ENCODE data around the gene CALB2. TPM values are rescaled to one million over a fixed set of nuclear protein-coding genes. Genes with fewer than 3 reads are reported as not detected.

CALB2 gene
- total RNA-seq, 1 donor from 2014 or later = not detected

- Mint-ChIP-seq H3K4me1 (ENCODE audit: unreplicated experiment) (no peaks in the 10 kb centered on the region), H3K27me3 (ENCODE audit: unreplicated experiment) (peaks cover 3% of the 10 kb centered on the region), H3K36me3 (ENCODE audit: unreplicated experiment) (no peaks in the 10 kb centered on the region), H3K27ac (ENCODE audit: unreplicated experiment) (no peak overlapping the region), H3K9me3 (ENCODE audit: unreplicated experiment) (no peaks in the 10 kb centered on the region), H3K4me3 (ENCODE audit: unreplicated experiment) (no peak overlapping the region)
- no peak for DNase-seq (ENCODE audit: extremely low spot score, unreplicated experiment)
- no peak for TF ChIP-seq CTCF (IDR thresholded peaks at IDR 0.05)
Observed at GRCh38 chr16:71387045-71387871, 28.7 kb downstream of the CALB2 start.

DNA sequence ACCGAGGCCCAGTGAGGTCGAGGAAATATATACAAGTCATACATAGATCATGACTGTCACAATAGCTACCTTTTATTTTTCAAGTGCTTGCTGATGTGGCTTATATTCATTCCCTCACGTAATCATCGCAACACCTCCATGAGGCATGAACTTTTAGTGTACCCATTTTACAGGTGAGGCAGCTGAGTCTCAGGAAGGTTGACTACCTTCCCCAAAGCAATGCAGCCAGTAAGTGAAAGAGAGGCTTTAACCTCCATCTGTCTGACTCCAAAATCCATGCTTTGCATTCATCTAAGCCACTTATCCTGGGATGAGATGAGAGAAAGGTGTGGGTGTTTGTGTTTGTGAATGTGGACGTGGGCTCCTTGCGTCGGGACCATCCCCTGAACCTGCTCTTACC is 30.8 kb downstream of the CALB2 start:
- Mint-ChIP-seq H3K9me3 (ENCODE audit: unreplicated experiment) (no peaks in the 10 kb centered on the region), H3K27me3 (ENCODE audit: unreplicated experiment) (peaks cover 3% of the 10 kb centered on the region), H3K4me1 (ENCODE audit: unreplicated experiment) (no peaks in the 10 kb centered on the region), H3K36me3 (ENCODE audit: unreplicated experiment) (no peaks in the 10 kb centered on the region), H3K4me3 (ENCODE audit: unreplicated experiment) (no peak overlapping the region), H3K27ac (ENCODE audit: unreplicated experiment) (no peak overlapping the region)
- no peak for DNase-seq (ENCODE audit: extremely low spot score, unreplicated experiment)
- no peak for TF ChIP-seq CTCF (IDR thresholded peaks at IDR 0.05)

- no peaks in the 10 kb centered on the region for H3K36me3 Mint-ChIP-seq (ENCODE audit: unreplicated experiment)
- DNase-seq (ENCODE audit: extremely low spot score, unreplicated experiment) = no peak
- no peak for TF ChIP-seq CTCF (IDR thresholded peaks at IDR 0.05)
- H3K9me3 Mint-ChIP-seq (ENCODE audit: unreplicated experiment) = no peaks in the 10 kb centered on the region
- H3K4me1 Mint-ChIP-seq (ENCODE audit: unreplicated experiment) = no peaks in the 10 kb centered on the region
- H3K27ac Mint-ChIP-seq (ENCODE audit: unreplicated experiment) = no peak overlapping the region
- H3K4me3 Mint-ChIP-seq (ENCODE audit: unreplicated experiment) = no peak overlapping the region
- no peaks in the 10 kb centered on the region for H3K27me3 Mint-ChIP-seq (ENCODE audit: unreplicated experiment)
Observed at GRCh38 chr16:71396594-71396993, 38.1 kb downstream of the CALB2 start.

DNA sequence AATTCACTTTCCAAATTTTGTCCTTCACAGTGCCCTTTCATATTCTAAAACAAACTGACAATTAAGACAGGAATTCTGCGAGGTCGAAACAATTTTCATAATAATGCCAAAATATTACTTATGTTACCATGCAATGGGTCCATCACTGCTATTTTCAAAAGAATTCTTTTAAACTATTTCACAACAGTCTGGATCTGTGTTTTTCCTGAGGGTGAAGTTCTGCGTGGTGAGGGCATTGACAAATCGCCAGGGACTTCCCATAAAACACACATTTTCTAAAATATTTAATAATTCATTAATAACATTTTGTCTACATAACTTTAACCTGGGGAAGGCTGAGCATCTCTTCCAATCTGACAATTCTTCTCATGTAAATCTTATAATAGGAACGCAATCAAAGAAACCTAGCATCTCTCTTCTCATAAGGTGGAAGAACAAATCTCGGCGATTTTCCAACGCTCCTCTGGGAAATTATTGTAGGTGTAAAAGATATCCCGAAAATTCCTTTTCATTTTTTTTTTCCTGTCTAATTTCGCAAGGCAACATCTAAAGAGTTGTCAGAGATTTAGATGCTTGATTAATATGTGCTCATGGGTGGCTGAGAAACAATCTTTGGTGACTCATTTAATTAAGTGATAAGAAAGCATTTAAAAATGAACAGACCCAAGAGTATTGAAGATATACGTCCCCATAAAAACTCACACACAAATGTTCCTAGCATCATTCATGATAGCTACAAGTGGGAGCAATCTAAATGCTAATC is 41.5 kb downstream of the CALB2 start:
- Mint-ChIP-seq H3K36me3 (ENCODE audit: unreplicated experiment) (no peaks in the 10 kb centered on the region), H3K27ac (ENCODE audit: unreplicated experiment) (no peak overlapping the region), H3K4me3 (ENCODE audit: unreplicated experiment) (no peak overlapping the region), H3K9me3 (ENCODE audit: unreplicated experiment) (no peaks in the 10 kb centered on the region), H3K4me1 (ENCODE audit: unreplicated experiment) (no peaks in the 10 kb centered on the region), H3K27me3 (ENCODE audit: unreplicated experiment) (peaks cover 2% of the 10 kb centered on the region)
- TF ChIP-seq CTCF (IDR thresholded peaks at IDR 0.05) = no peak
- DNase-seq (ENCODE audit: extremely low spot score, unreplicated experiment) = no peak

- Mint-ChIP-seq H3K4me1 (ENCODE audit: unreplicated experiment) (no peaks in the 10 kb centered on the region), H3K27me3 (ENCODE audit: unreplicated experiment) (peaks cover 2% of the 10 kb centered on the region), H3K36me3 (ENCODE audit: unreplicated experiment) (no peaks in the 10 kb centered on the region), H3K27ac (ENCODE audit: unreplicated experiment) (no peak overlapping the region), H3K9me3 (ENCODE audit: unreplicated experiment) (no peaks in the 10 kb centered on the region), H3K4me3 (ENCODE audit: unreplicated experiment) (no peak overlapping the region)
- TF ChIP-seq CTCF (IDR thresholded peaks at IDR 0.05) = no peak
- no peak for DNase-seq (ENCODE audit: extremely low spot score, unreplicated experiment)
Observed at GRCh38 chr16:71402007-71402406, 43.5 kb downstream of the CALB2 start.

All from osteocyte (in vitro differentiated cells).